DOHH2 (cell line): ENCODE data around the gene NEURL3.

ENCODE experiments used
- EZH2phosphoT487 ChIP-seq: fragments of 200-600 bp; sonication (generic); IDR thresholded peaks from 2 replicates; pipeline ENCODE4 v1.6.1; 2017; ENCODE audit warnings: borderline replicate concordance, mild to moderate bottlenecking, antibody characterized with exemption, low read length, moderate library complexity, mixed read lengths
- TF ChIP-seq, protein P1 (sequence below): fragments of 200-600 bp; sonication (generic); IDR thresholded peaks from one replicate; pipeline ENCODE4 v1.5.1; 2014; ENCODE audit warnings: antibody characterized with exemption, mild to moderate bottlenecking, low read depth, low read length; ENCODE audit not compliant: poor library complexity, severe bottlenecking

- TF ChIP-seq, protein P1, sequence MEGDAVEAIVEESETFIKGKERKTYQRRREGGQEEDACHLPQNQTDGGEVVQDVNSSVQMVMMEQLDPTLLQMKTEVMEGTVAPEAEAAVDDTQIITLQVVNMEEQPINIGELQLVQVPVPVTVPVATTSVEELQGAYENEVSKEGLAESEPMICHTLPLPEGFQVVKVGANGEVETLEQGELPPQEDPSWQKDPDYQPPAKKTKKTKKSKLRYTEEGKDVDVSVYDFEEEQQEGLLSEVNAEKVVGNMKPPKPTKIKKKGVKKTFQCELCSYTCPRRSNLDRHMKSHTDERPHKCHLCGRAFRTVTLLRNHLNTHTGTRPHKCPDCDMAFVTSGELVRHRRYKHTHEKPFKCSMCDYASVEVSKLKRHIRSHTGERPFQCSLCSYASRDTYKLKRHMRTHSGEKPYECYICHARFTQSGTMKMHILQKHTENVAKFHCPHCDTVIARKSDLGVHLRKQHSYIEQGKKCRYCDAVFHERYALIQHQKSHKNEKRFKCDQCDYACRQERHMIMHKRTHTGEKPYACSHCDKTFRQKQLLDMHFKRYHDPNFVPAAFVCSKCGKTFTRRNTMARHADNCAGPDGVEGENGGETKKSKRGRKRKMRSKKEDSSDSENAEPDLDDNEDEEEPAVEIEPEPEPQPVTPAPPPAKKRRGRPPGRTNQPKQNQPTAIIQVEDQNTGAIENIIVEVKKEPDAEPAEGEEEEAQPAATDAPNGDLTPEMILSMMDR, result no peak
- TF ChIP-seq EZH2phosphoT487, result no peak
These were observed 1.7 kb upstream of the NEURL3 start for GRCh38 chr2:96506907-96507240.
